Colonic mucosa (tissue), 4 donors: ENCODE data around the gene NTRK2. TPM values are rescaled to one million over a fixed set of nuclear protein-coding genes. Genes with fewer than 3 reads are reported as not detected.

Experiments
- DNase-seq: peaks from one replicate; pipeline ENCODE4 v3.0.0-alpha.2; 2020
- H3K27ac ChIP-seq: fragments of 200-600 bp; one replicate; pipeline ENCODE4 v1.8.0; 2021
- H3K27me3 ChIP-seq: fragments of 200-600 bp; one replicate; pipeline ENCODE4 v1.8.0; 2021
- H3K36me3 ChIP-seq: fragments of 200-600 bp; one replicate; pipeline ENCODE4 v1.8.0; 2021
- H3K4me1 ChIP-seq: fragments of 200-600 bp; one replicate; pipeline ENCODE4 v1.8.0; 2021; ENCODE audit warnings: mild to moderate bottlenecking
- H3K4me3 ChIP-seq: fragments of 200-600 bp; one replicate; pipeline ENCODE4 v1.8.0; 2021
- H3K9ac ChIP-seq, 2 donors: one replicate each; pipeline ENCODE4 v1.7.0; 2013; ENCODE audit warnings: control low read depth in 2 of 2, low read depth in 2 of 2, low read length in 2 of 2
- H3K9me3 ChIP-seq: fragments of 200-600 bp; one replicate; pipeline ENCODE4 v1.8.0; 2021
- CTCF ChIP-seq: fragments of 200-600 bp; IDR thresholded peaks from one replicate; pipeline ENCODE4 v1.8.0; 2022; ENCODE audit warnings: antibody characterized with exemption, mild to moderate bottlenecking
- intact Hi-C: fragments of 100-400 bp; cut with DNase I; formaldehyde crosslinking; loops from one replicate; pipeline ENCODE4 v1.14.1; 2022
- total RNA-seq, 2 donors: library from RNA; stranded (reverse); fragmentation: NEBNext Ultra II Directional in 1 of 2; extraction: Animal tissue kit (Norgen Biotek cat#: 25700) in 1 of 2; gene quantifications; one replicate each; pipeline ENCODE4 v1.2.1, GENCODE V29; 2021
- donor health status: healthy.
- donor health status: DM: no; HTN: no; CAD: no.
- donor health status: DM: no; HTN: no; CAD: no.

The NTRK2 gene
- total RNA-seq, 2 donors from 2014 or later: 0.52 to 2.3 TPM

GRCh38 chr9:84974258-84974657, 304.7 kb downstream of the NTRK2 start:
- Histone ChIP-seq H3K27me3 (no peaks in the 10 kb centered on the region), H3K9me3 (no peaks in the 10 kb centered on the region), H3K27ac (peak overlapping the region; percentile 35), H3K9ac (no peak overlapping the region), H3K36me3 (no peaks in the 10 kb centered on the region), H3K4me3 (no peak overlapping the region), H3K4me1 (no peaks in the 10 kb centered on the region)
- intact Hi-C loops: no loop called here
- no peak for TF ChIP-seq CTCF
- DNase-seq: no peak

GRCh38 chr9:84974855-84975254, 305.3 kb downstream of the NTRK2 start:
- intact Hi-C loops: no loop called here
- no peak overlapping the region for H3K4me3 ChIP-seq
- H3K9ac ChIP-seq: no peak overlapping the region
- DNase-seq: no peak
- no peaks in the 10 kb centered on the region for H3K9me3 ChIP-seq
- no peak for TF ChIP-seq CTCF
- H3K4me1 ChIP-seq: no peaks in the 10 kb centered on the region
- peak overlapping the region; percentile 35 for H3K27ac ChIP-seq
- no peaks in the 10 kb centered on the region for H3K27me3 ChIP-seq
- H3K36me3 ChIP-seq: no peaks in the 10 kb centered on the region

GRCh38 chr9:84975926-84976325, 306.4 kb downstream of the NTRK2 start:
- H3K27ac ChIP-seq: no peak overlapping the region
- H3K4me3 ChIP-seq: no peak overlapping the region
- H3K9me3 ChIP-seq: no peaks in the 10 kb centered on the region
- no peak for TF ChIP-seq CTCF
- H3K9ac ChIP-seq: no peak overlapping the region
- no peaks in the 10 kb centered on the region for H3K4me1 ChIP-seq
- no peaks in the 10 kb centered on the region for H3K36me3 ChIP-seq
- no peak for DNase-seq
- no peaks in the 10 kb centered on the region for H3K27me3 ChIP-seq
- intact Hi-C loops: no loop called here

GRCh38 chr9:84978661-84979060, 309.1 kb downstream of the NTRK2 start:
- H3K27me3 ChIP-seq: no peaks in the 10 kb centered on the region
- intact Hi-C loops: no loop called here
- H3K9ac ChIP-seq: no peak overlapping the region
- no peak overlapping the region for H3K4me3 ChIP-seq
- no peak for TF ChIP-seq CTCF
- no peaks in the 10 kb centered on the region for H3K4me1 ChIP-seq
- no peaks in the 10 kb centered on the region for H3K9me3 ChIP-seq
- no peaks in the 10 kb centered on the region for H3K36me3 ChIP-seq
- H3K27ac ChIP-seq: no peak overlapping the region
- DNase-seq: no peak

DNA sequence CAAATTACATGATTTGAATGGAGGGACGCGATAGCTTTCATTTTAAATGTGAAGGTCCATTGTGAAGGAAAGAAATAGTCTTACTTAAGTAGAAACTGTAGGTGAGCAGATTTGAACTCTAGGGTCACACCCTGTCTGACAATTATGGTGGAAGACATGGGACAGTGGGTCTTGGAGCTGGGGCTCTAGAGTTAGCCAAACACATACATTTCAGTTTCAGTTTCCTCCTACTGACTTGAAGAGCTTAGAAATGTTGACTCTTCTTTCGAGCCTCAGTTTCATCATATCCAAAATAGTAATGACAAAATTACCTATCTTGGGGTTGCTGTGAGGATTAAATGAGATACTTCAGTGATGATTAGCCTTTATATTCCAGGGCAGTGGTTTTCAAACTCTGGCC, 314.2 kb downstream of the NTRK2 start:
- Histone ChIP-seq H3K4me1 (no peaks in the 10 kb centered on the region), H3K27ac (no peak overlapping the region), H3K36me3 (no peaks in the 10 kb centered on the region), H3K9me3 (no peaks in the 10 kb centered on the region), H3K9ac (no peak overlapping the region), H3K27me3 (no peaks in the 10 kb centered on the region), H3K4me3 (no peak overlapping the region)
- no peak for TF ChIP-seq CTCF
- DNase-seq: no peak
- intact Hi-C loops: no loop called here

- no peak for TF ChIP-seq CTCF
- Histone ChIP-seq H3K9me3 (no peaks in the 10 kb centered on the region), H3K27ac (no peak overlapping the region), H3K4me3 (no peak overlapping the region), H3K36me3 (no peaks in the 10 kb centered on the region), H3K27me3 (no peaks in the 10 kb centered on the region), H3K4me1 (no peaks in the 10 kb centered on the region), H3K9ac (no peak overlapping the region)
- intact Hi-C loops: no loop called here
- DNase-seq: no peak
Observed at GRCh38 chr9:84988621-84989020, 319.1 kb downstream of the NTRK2 start.
